IMR-90 (cell line): ENCODE measurements around the gene IKZF3. TPM values are rescaled to one million over a fixed set of nuclear protein-coding genes. Genes with fewer than 3 reads are reported as not detected.

Experiments used
- ATAC-seq: fragments of 200-7000 bp; cut with Tn5 transposase; 2 replicates; pipeline ENCODE4 v1.9.1; 2020; ENCODE audit warnings: low read depth, mild to moderate bottlenecking, moderate library complexity
- BruUV-seq: library from RNA; stranded (reverse); fragments of 400-500 nt; replicated peaks from 2 replicates; lab custom pipeline; 2021; lab: Mats Ljungman, UMichigan
- CTCF ChIA-PET: fragments of 300-600 bp; formaldehyde crosslinking; extraction: SDS; loops from one replicate; lab custom pipeline; 2021; ENCODE audit warnings: antibody characterized with exemption; lab: Yijun Ruan, JAX
- POLR2A ChIA-PET: fragments of 300-600 bp; sonication (Branson Sonifier 250); formaldehyde crosslinking; loops from one replicate; lab custom pipeline; 2022; ENCODE audit warnings: antibody characterized with exemption; ENCODE audit not compliant: unreplicated experiment; lab: Charles Lee
- DNase-seq: peaks from one replicate; pipeline ENCODE4 v3.0.0; 2013
- H2AFZ ChIP-seq: replicated peaks from 2 replicates; pipeline ENCODE3; 2013; ENCODE audit warnings: low read length, mild to moderate bottlenecking; ENCODE audit not compliant: poor library complexity
- H2AK5ac ChIP-seq: 2 replicates; pipeline ENCODE4 v1.6.1; 2013; ENCODE audit warnings: low read depth, low read length, inconsistent platforms
- H2AK9ac ChIP-seq: replicated peaks from 2 replicates; pipeline ENCODE3; 2013; ENCODE audit warnings: mild to moderate bottlenecking, low read depth, low read length, moderate library complexity; ENCODE audit not compliant: poor library complexity
- H2BK120ac ChIP-seq: 2 replicates; pipeline ENCODE4 v1.6.1; 2013; ENCODE audit warnings: low read depth, low read length, inconsistent platforms
- H2BK15ac ChIP-seq: 3 replicates; pipeline ENCODE4 v1.6.1; 2013; ENCODE audit warnings: low read depth, low read length, inconsistent platforms
- H2BK20ac ChIP-seq: 2 replicates; pipeline ENCODE4 v1.6.1; 2013; ENCODE audit warnings: low read depth, mild to moderate bottlenecking, inconsistent platforms, low read length, moderate library complexity
- H2BK5ac ChIP-seq: 2 replicates; pipeline ENCODE4 v1.6.1; 2013; ENCODE audit warnings: mild to moderate bottlenecking, low read depth, low read length, inconsistent platforms; ENCODE audit not compliant: poor library complexity, severe bottlenecking
- H3K14ac ChIP-seq: replicated peaks from 2 replicates; pipeline ENCODE4 v1.6.1; 2013; ENCODE audit warnings: low read depth, low read length, inconsistent platforms
- H3K18ac ChIP-seq: 2 replicates; pipeline ENCODE4 v1.6.1; 2013; ENCODE audit warnings: low read depth, low read length, control low read depth
- H3K23ac ChIP-seq: 2 replicates; pipeline ENCODE4 v1.6.1; 2013; ENCODE audit warnings: low read depth, low read length, inconsistent platforms
- H3K27ac ChIP-seq: 2 replicates; pipeline ENCODE4 v1.5.1; 2013; ENCODE audit warnings: mild to moderate bottlenecking, control low read depth, low read length; ENCODE audit not compliant: insufficient read depth
- H3K27me3 ChIP-seq: 2 replicates; pipeline ENCODE4 v1.6.1; 2013; ENCODE audit warnings: low read length; ENCODE audit not compliant: control insufficient read depth, insufficient read depth
- H3K36me3 ChIP-seq: 2 replicates; pipeline ENCODE4 v1.6.1; 2013; ENCODE audit warnings: low read length, mixed read lengths; ENCODE audit not compliant: control insufficient read depth, insufficient read depth
- H3K4ac ChIP-seq: 2 replicates; pipeline ENCODE4 v1.6.1; 2013; ENCODE audit warnings: low read depth, low read length, inconsistent platforms
- H3K4me1 ChIP-seq: 2 replicates; pipeline ENCODE4 v1.6.1; 2013; ENCODE audit warnings: low read length, mixed read lengths; ENCODE audit not compliant: control insufficient read depth, insufficient read depth
- H3K4me2 ChIP-seq: 2 replicates; pipeline ENCODE4 v1.6.1; 2013; ENCODE audit warnings: low read depth, mild to moderate bottlenecking, control low read depth, low read length, moderate library complexity
- H3K4me3 ChIP-seq: 2 replicates; pipeline ENCODE4 v1.5.1; 2013; ENCODE audit warnings: low read depth, mild to moderate bottlenecking, control low read depth, low read length, moderate library complexity; ENCODE audit not compliant: insufficient read depth
- H3K56ac ChIP-seq: 2 replicates; pipeline ENCODE4 v1.6.1; 2013; ENCODE audit warnings: low read length, inconsistent platforms; ENCODE audit not compliant: insufficient read depth; ENCODE audit errors: extremely low read depth
- H3K79me1 ChIP-seq, 2 experiments: 2 replicates each; pipeline ENCODE4 v1.6.1; 2013; ENCODE audit warnings: low read length in 2 of 2, inconsistent platforms in 1 of 2, low read depth in 1 of 2
- H3K9ac ChIP-seq: 2 replicates; pipeline ENCODE4 v1.6.1; 2013; ENCODE audit warnings: low read depth, low read length, control low read depth
- H3K9me1 ChIP-seq: 2 replicates; pipeline ENCODE4 v1.6.1; 2013; ENCODE audit warnings: low read length, inconsistent platforms; ENCODE audit not compliant: insufficient read depth
- H3K9me3 ChIP-seq: 2 replicates; pipeline ENCODE4 v1.6.1; 2013; ENCODE audit warnings: low read length; ENCODE audit not compliant: control insufficient read depth, insufficient read depth
- H4K20me1 ChIP-seq: 2 replicates; pipeline ENCODE4 v1.6.1; 2013; ENCODE audit warnings: low read length, inconsistent platforms; ENCODE audit not compliant: insufficient read depth
- H4K5ac ChIP-seq: 2 replicates; pipeline ENCODE4 v1.6.1; 2013; ENCODE audit warnings: mild to moderate bottlenecking, low read depth, low read length, control low read depth
- H4K8ac ChIP-seq, 2 experiments: 2 replicates each; pipeline ENCODE4 v1.6.1; 2013; ENCODE audit warnings: low read depth in 2 of 2, low read length in 2 of 2, control low read depth in 1 of 2, inconsistent platforms in 1 of 2
- H4K91ac ChIP-seq: 2 replicates; pipeline ENCODE4 v1.6.1; 2013; ENCODE audit warnings: low read depth, low read length, inconsistent platforms; ENCODE audit not compliant: insufficient read depth
- CEBPB ChIP-seq: IDR thresholded peaks from 2 replicates; pipeline ENCODE4 v1.6.1; 2012; ENCODE audit warnings: low read depth, low read length, improper control_type of control experiment
- WGBS, 2 experiments: methylation state at CpG; one replicate each; pipeline versions ENCODE4 v1.1.5 to v1.1.7; 2013; ENCODE audit warnings: missing lambda C conversion rate in 2 of 2; ENCODE audit not compliant: insufficient read length in 1 of 2; ENCODE audit errors: extremely low coverage in 2 of 2; 5-methylcytosine and 5-hydroxymethylcytosine counted together
- dilution Hi-C: fragments of 300-500 bp; cut with HindIII; formaldehyde crosslinking; loops from one replicate; pipeline ENCODE4 v1.14.3; 2018; ENCODE audit warnings: low sequenced_read_pairs; ENCODE audit not compliant: unreplicated experiment
- in situ Hi-C: fragments of 300-500 bp; cut with MboI; formaldehyde crosslinking; loops from 3 replicates; pipeline ENCODE4 v1.14.3; 2019; ENCODE audit warnings: low sequenced_read_pairs, inconsistent platforms, mixed read lengths
- intact Hi-C: fragments of 100-400 bp; cut with micrococcal nuclease; formaldehyde crosslinking; loops from 2 replicates; pipeline ENCODE4 v1.10.0; 2022
- polyA plus RNA-seq, 3 experiments: library from polyadenylated mRNA; depleted of rRNA; stranded (reverse); fragments of >200 nt; gene quantifications; 2 replicates each; pipeline ENCODE4 v1.2.3, GENCODE V29; 2012; ENCODE audit warnings: low replicate concordance in 1 of 3
- total RNA-seq: library from RNA; depleted of rRNA; stranded (reverse); fragments of >200 nt; gene quantifications from 2 replicates; pipeline ENCODE4 v1.2.3, GENCODE V29; 2012
- TF ChIP-seq, protein P1 (sequence below): fragments of 150-350 bp; IDR thresholded peaks from 2 replicates; pipeline ENCODE4 v1.6.1; 2016; ENCODE audit warnings: low read depth, mild to moderate bottlenecking, low read length, moderate library complexity, borderline replicate concordance
- TF ChIP-seq, protein P2 (sequence below): fragments of 150-350 bp; IDR thresholded peaks from 2 replicates; pipeline ENCODE4 v1.6.1; 2017; ENCODE audit warnings: mild to moderate bottlenecking, antibody characterized with exemption, low read length, low read depth

The IKZF3 gene
- total and polyA plus RNA-seq, 2 of the 4 experiments (the other 2 are of a cell fraction), result not detected

DNA sequence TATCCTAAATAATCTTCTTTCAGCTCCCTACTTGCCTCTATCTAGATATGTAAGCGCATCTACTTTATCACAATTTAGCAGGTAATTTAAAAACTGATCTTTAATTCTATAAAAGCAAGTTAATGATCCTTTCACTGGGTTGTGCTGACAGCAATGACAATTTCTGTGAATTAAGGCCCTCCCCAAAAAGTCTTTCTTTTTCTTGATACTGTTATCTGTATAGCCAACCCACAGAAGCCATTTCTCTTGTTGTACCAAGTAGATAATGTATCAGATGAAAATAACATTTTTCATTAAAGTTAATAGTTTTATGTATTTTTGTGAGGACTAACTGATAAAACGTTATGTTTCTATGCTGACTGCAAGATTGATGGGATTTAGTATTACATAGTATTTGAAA is 7.7 kb upstream of the IKZF3 start:
- ATAC-seq, result no peak
- H2BK120ac ChIP-seq, result no peak overlapping the region
- no peak overlapping the region for H4K5ac ChIP-seq
- no peak overlapping the region for H3K4ac ChIP-seq
- peaks cover 35% of the 10 kb centered on the region for H3K27me3 ChIP-seq
- no peak overlapping the region for H3K9ac ChIP-seq
- no peaks in the 10 kb centered on the region for H3K9me1 ChIP-seq
- ChIA-PET POLR2A (no interaction called here), CTCF (interaction anchor here (2.1 kb wide), 1 partner anchor 9 kb away, joined by 6 read pairs; no protein-coding TSS in a partner anchor)
- no CpG with 5 or more reads among the region's 2 CpGs for WGBS, 2 experiments
- H4K91ac ChIP-seq, result no peak overlapping the region
- H4K20me1 ChIP-seq, result no peaks in the 10 kb centered on the region
- no peak overlapping the region for H2BK5ac ChIP-seq
- no peak overlapping the region for H2AFZ ChIP-seq
- no peak for DNase-seq
- H3K18ac ChIP-seq, result no peak overlapping the region
- H2BK20ac ChIP-seq, result no peak overlapping the region
- TF ChIP-seq CEBPB, result no peak
- TF ChIP-seq, protein P1, sequence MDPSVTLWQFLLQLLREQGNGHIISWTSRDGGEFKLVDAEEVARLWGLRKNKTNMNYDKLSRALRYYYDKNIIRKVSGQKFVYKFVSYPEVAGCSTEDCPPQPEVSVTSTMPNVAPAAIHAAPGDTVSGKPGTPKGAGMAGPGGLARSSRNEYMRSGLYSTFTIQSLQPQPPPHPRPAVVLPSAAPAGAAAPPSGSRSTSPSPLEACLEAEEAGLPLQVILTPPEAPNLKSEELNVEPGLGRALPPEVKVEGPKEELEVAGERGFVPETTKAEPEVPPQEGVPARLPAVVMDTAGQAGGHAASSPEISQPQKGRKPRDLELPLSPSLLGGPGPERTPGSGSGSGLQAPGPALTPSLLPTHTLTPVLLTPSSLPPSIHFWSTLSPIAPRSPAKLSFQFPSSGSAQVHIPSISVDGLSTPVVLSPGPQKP, result no peak
- TF ChIP-seq, protein P2, sequence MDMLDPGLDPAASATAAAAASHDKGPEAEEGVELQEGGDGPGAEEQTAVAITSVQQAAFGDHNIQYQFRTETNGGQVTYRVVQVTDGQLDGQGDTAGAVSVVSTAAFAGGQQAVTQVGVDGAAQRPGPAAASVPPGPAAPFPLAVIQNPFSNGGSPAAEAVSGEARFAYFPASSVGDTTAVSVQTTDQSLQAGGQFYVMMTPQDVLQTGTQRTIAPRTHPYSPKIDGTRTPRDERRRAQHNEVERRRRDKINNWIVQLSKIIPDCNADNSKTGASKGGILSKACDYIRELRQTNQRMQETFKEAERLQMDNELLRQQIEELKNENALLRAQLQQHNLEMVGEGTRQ, result no peak
- no peak overlapping the region for H3K4me3 ChIP-seq
- H2BK15ac ChIP-seq, result no peak overlapping the region
- no peak overlapping the region for H3K56ac ChIP-seq
- in situ Hi-C loops, result no loop called here
- H3K27ac ChIP-seq, result no peak overlapping the region
- H3K4me2 ChIP-seq, result no peak overlapping the region
- no peaks in the 10 kb centered on the region for H3K4me1 ChIP-seq
- no peaks in the 10 kb centered on the region for H3K36me3 ChIP-seq
- H2AK5ac ChIP-seq, result no peak overlapping the region
- no peaks in the 10 kb centered on the region for H3K79me1 ChIP-seq
- no peak overlapping the region for H4K8ac ChIP-seq
- no peak overlapping the region for H2AK9ac ChIP-seq
- intact Hi-C loops, result no loop called here
- dilution Hi-C loops, result no loop called here
- no peak overlapping the region for H3K23ac ChIP-seq
- no TSS peak for BruUV-seq
- H3K9me3 ChIP-seq, result peaks cover 18% of the 10 kb centered on the region
- H3K14ac ChIP-seq, result no peak overlapping the region
